GM19467 (cell line): ENCODE measurements around the gene WBP11.

ENCODE experiments used
- ATAC-seq: cut with Tn5 transposase; IDR thresholded peaks from one replicate; pipeline ENCODE4 v1.9.1; 2021; ENCODE audit warnings: mild to moderate bottlenecking, moderate library complexity; ENCODE audit not compliant: unreplicated experiment

WBP11 gene

GRCh38 chr12:14825256-14825655 is 22.0 kb upstream of the WBP11 start:
- ATAC-seq, result no peak

DNA sequence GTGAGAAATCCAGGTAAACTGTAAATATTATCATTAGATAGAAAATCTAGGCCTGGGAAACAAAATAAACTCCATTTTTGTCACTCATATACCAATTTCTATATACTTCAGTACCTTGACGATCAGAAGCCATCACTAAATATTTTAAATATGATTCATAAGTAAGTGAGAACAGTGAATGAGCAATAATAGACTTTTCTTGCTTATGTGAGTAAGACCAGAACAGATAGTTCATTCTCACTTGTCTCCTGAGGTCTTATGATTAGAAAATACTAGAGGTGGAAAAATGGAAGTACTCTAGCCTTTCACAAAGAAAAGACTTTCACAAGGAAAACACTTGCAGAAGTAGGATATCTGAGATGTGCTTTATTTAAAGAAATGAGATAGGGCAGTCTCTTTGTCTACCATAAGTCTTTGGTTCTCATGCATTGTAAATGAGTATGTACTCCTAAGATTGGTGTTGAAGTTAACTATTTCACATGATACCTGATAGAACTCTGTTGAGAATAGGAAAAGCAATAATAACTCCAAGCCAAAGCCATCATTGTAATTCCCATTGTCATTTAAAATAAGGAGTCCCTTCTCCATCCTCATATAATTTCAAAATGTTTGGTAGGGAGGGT is 20.8 kb upstream of the WBP11 start:
- no peak for ATAC-seq

- no peak for ATAC-seq
Measured at GRCh38 chr12:14814014-14814413, 10.7 kb upstream of the WBP11 start, which contains the start of gene SMCO3. SMCO3 (minus strand) TSS chr12:14814182; CDS start chr12:14806680, 7,502 bp downstream.

GRCh38 chr12:14811486-14811885 is 8.2 kb upstream of the WBP11 start:
- no peak for ATAC-seq

DNA sequence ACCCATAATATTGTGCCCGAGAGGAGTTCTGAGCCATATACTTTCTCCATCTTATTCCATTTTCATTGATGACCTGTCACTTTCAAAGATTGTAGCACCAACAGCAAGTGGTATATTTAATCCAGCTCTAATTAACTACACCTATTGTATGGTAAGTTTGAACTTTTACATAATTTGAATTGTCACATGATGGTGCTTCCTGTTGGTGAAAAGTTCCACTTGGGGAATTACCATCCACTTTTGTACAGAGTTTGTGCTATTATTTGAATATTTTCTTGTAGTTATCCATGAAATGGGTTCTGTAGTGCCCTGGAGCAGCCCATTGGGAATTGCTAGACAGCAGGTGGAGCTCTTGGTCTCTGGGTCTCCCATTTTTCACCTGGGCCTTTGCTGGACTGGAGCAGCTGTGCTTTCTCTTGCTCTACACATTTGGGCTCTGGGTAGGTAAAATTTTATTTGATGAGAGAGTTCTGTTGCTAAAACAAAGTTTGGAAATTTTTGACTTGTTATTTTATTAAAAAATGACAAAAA is 7.7 kb upstream of the WBP11 start:
- no peak for ATAC-seq

DNA sequence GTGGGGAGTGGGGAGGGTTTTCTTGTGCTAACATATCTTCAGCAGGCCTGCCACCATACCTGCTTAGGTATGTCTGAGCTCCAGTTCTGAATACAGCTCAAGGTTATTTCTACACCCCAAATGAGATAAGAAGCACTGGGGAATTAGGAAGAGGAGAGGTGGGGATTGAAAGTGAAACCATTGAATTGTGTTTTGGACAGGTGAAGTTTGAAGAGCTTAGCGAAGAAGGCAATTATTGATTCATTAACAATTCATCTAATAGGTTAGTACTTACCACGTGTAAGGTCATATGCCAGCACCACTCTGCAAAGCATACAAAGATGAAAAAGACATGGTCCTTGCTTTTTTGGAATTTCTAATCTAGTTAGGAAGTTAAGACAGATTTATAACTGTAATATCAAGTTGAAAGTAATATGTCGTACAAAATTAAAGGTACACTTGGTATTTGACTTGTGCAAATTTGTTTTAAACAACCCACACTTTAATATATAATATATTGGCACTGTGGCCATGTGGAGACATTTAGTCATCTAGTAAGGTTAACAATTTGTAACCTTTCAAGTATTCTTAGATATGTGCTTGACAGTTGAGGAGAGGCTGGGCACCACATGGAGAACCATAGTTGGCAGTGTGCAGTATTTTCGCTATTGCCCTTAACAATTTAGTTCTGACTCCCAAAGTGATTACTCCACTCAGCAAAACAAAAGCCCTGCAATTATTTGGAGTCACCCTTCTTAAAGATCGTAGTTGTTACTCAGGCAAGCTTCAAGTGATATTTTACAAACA is 7.1 kb upstream of the WBP11 start:
- no peak for ATAC-seq

DNA sequence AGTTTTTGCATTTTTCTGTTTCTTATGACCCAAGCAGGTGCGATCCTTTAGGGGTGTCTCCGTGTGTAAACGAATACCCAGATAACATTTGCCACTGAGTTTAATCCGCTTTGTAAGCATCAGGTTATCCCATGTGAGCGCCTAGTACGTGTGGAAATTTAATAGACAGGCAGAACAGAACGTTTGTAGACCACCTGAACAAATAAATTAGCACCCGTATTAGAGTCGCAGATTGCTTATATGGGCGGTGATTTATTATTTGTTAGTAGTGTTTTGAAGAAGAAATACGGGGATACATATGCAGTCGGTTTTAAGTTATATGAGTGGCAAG is 517 bp upstream of the WBP11 start:
- ATAC-seq, result peak; percentile 9

DNA sequence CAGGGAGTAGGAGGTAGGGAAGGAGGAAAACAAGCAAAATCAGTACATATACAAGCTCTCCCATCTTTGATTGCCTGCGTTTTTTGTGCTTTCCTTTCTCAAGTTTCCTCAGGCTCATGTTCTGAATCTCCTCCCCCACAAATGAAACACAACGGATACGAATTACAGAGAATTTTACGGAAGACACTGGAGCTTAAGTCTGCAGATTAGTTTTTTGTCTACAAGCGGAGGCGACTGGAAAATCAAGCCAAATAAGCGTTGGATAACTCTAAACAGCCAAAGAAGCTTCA is 612 bp downstream of the WBP11 start:
- no peak for ATAC-seq

- ATAC-seq, result no peak
Measured at GRCh38 chr12:14802247-14802646, 1.0 kb downstream of the WBP11 start.

- no peak for ATAC-seq
Measured at GRCh38 chr12:14795028-14795448, 8.2 kb downstream of the WBP11 start.

DNA sequence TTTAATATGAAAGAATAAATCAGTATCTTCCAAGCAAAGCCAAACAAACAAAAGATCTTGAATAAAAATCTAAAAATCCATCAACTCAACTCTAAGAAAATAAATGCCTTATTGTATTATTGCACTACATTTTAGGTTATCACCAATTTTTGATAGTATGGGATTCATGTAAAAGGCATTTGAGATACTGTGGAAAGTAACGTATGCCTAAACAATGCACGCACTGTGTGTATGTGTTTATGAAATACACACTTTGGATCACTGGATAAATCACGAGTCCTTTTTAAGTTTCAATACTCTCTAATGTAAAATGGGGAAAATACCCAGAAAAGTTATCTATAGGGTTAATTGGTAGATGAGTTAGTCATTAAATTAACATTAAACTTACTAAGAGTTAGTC is 17.7 kb downstream of the WBP11 start:
- ATAC-seq, result no peak

DNA sequence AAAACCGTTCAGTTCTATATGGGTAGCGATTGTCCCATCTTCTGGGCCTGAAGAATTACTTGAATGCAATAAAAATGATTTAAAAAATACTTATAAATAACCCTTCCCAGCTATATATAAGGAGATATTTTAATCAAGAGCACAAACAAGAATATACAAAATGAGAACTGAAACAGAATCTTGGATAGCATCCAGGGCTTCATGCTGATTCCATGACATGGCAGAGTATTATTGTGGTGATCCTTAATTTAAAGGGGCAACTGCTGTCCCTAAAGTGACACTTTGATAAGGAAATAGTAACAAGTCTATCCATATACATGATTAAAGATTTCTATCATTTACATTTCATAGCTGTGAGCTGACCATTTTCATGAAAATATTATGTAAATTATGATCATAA is 18.8 kb downstream of the WBP11 start:
- ATAC-seq, result no peak

- ATAC-seq, result no peak
Measured at GRCh38 chr12:14782756-14783155, 20.5 kb downstream of the WBP11 start.

DNA sequence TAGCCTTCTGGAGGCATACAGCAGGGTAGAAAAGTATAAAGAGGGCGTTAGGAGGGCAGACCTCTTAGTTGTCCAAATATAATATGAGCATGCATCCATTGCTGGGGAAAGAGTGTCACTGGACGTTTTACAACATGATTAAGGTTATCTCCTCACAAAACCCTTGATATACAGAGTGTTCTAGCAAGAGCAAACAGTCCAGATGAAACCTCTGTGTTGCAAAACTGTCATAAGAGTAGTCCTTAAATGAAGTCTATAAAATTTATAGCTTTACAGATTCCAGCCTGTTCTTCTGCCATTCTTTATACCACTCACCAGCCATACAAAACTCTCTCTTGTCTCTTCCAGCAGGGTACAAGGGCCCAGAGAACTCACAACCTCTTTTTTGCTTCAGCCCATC is 21.7 kb downstream of the WBP11 start:
- no peak for ATAC-seq

GRCh38 chr12:14780859-14781258 is 22.4 kb downstream of the WBP11 start:
- no peak for ATAC-seq

- no peak for ATAC-seq
Measured at GRCh38 chr12:14779834-14780233, 23.4 kb downstream of the WBP11 start.

- no peak for ATAC-seq
Measured at GRCh38 chr12:14777271-14777670, 26.0 kb downstream of the WBP11 start.

GRCh38 chr12:14776236-14776961 is 26.9 kb downstream of the WBP11 start:
- ATAC-seq, result no peak

- no peak for ATAC-seq
Measured at GRCh38 chr12:14775636-14775980, 27.7 kb downstream of the WBP11 start.

GRCh38 chr12:14774906-14775635 is 28.2 kb downstream of the WBP11 start:
- ATAC-seq, result no peak
